ELR (cell line): ENCODE measurements around the gene STK10.
A peak's percentile ranks its signal among the peaks of the same experiment; 100 is the strongest.

ENCODE experiments used
- DNase-seq: peaks from one replicate; pipeline ENCODE4 v3.0.0-alpha.2; 2015; ENCODE audit warnings: low read depth

STK10 gene

GRCh38 chr5:172188893-172189692 is 1.1 kb upstream of the STK10 start:
- DNase-seq = no peak

GRCh38 chr5:172187118-172188032 is 649 bp downstream of the STK10 start:
- DNase-seq = peak; percentile 93

- DNase-seq = no peak
These were observed 1.8 kb downstream of the STK10 start for GRCh38 chr5:172186114-172186695.

DNA sequence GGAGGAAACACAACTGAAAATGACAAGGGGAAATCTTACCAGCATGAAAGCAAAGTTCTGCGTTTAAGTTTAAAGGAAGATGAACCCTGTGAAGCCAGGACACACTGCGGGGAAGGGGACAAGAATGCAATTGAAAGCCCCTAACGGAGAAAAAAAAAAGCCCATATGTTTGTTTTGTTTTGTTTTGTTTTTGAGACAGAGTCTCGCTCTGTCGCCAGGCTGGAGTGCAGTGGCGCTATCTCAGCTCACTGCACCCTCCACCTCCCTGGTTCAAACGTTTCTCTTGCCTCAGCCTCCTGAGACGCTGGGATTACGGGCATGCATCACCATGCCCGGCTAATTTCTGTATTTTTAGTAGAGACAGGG is 2.9 kb downstream of the STK10 start:
- no peak for DNase-seq

DNA sequence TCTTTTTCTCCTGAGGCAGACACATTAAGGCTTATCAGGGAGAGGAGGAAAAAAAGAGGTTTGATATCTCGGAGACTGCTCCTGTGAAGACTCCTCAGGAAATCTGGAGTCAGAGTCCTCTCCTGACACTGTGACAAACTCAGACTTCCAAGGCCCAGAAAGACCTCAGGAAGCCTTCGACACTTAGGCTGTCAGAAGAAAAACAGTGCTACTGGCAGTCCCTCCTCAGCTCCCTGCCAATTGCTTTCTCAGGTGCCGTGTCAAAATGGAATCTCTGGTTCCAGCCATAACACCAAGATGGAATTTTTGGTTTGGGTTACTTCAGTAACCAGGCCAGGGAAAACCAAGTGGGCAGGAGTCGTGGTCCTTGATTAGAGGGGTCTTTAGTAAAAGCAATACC is 4.1 kb downstream of the STK10 start:
- no peak for DNase-seq

- no peak for DNase-seq
These were observed 5.7 kb downstream of the STK10 start for GRCh38 chr5:172182291-172182690.

GRCh38 chr5:172180936-172181335 is 7.1 kb downstream of the STK10 start:
- no peak for DNase-seq

DNA sequence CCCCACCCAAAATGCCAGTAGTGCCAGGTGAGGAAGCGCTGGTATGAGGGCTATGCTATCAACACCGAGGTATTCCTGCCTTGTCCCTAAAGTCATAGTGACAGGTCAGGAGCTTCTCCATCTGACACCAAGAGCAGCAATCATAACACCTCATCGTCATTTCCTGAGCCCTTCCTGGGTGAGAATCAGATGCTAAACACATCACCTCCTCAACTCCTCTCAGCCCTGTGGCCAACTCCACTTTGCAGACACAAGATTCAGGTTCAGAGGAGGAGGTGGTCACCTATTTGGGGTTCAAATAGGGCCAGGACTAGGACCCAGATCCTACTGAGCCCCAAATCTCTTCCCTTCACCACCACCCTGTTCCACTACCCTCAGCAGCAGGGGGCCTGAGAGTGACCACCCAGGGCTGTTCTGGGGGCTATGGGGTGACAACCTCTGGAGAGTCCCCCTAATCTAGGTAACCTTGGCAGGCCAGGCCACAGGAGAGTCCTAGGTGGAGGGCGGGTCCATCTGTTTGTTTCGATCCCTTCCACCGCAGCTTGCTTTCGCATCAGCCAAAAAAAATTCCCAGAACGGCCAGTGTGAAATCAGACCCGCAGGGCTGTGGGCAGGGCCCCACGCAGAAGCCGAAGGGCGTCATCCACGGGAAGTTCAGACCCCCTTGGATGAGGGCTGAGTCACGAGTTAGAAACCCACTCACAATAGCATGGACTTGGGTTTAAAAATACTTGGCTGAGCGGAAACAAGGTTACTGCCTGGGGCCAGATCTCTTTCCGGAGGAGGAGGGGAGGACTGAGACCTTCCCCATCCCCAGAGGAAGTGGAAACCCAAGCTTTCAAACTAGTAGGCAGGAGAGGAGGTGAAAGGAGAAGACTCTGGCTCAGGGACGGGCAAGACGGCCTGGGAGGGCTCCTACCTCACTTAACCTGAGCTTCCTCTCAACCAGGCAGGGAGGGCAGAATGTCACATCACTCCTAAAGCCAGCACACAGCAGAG is 8.7 kb downstream of the STK10 start:
- peak; percentile 53 for DNase-seq

DNA sequence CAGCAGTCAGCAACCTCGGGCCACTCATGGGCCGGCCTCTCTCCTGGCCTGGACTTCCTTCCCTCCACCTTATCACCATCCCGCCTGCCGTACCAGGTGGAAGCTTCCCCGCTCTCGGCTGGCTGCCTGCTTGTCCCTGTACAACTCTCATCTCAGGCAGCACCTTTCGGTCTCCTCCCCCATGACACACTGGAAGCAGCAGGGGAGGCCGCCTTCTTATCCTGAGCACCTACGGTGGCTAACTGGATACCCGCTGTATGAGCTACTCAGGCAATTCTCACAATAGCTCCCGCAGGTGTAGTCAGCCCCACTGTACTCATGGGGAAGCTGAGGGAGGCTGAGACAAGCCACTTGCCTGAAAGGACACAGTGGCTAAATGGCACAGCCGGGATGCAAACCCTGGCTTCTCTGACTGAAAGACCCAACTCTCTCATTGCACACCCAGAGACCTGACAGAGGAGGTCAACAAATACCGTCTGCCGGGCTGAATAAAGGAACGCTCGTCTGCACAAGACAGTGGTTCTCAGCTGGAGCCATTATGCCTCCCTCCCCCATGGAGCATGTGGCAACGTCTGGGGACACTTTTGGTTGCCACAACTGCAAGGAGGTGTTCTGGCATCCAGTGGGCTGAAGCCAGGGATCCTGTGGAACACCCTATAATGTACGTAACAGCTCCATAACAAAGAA is 9.6 kb downstream of the STK10 start:
- no peak for DNase-seq

DNA sequence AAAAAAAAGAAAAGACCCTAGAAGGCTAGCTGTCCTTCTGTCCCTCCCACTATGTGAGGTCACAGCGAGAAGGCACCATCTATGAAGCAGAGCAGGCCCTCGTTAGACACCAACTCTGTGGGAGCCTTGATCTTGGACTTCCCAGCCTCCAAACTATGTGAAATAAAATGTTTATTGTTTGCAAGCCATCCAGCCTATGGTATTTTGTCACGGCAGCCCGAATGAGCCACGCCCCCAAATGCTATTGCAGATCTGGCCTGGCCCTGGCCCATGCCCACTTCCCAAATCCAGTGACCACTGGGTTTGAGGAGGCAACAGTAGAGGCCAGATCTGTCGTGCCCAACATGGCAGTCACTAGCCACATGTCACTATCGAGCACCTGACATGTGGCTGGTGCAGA is 10.8 kb downstream of the STK10 start:
- DNase-seq = no peak

GRCh38 chr5:172175263-172175719 is 12.7 kb downstream of the STK10 start:
- DNase-seq = peak; percentile 31

- peak; percentile 98 for DNase-seq
These were observed 14.4 kb downstream of the STK10 start for GRCh38 chr5:172173564-172174153.

DNA sequence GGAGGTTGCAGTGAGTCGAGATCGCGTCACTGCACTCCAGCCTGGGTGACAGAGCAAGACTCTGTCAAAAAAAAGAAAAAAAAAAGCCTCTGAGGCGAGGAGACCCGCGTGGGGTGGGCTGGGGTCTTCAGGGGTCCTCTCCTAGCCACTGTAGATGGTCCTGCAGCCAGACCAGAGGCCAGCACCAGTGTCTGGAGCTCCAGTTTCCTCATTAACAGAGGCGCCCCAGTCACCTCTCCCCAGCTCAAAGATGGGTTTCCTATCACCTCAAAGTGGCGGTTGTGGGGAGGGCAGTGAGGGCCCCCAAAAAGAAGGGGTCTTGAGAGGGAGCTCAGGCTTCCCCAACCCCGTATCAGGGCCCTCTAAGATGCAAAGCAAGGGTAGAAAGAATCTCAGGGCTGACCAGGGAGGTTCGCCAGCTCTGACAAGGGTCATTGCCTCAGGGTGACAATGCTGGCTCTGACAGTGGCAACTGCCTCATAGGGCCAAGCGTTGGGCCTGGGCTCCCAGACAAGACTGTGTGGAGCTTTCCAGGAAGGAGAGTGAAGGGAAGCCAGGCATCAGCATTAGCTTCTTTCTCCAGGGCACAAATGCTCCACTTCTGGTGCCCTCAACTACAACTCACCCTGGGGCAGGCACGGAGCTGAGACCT is 15.0 kb downstream of the STK10 start:
- DNase-seq = peak; percentile 68

- DNase-seq = no peak
These were observed 16.9 kb downstream of the STK10 start for GRCh38 chr5:172171118-172171517.

- DNase-seq = no peak
These were observed 17.7 kb downstream of the STK10 start for GRCh38 chr5:172170251-172170701.

GRCh38 chr5:172169216-172169615 is 18.8 kb downstream of the STK10 start:
- no peak for DNase-seq

DNA sequence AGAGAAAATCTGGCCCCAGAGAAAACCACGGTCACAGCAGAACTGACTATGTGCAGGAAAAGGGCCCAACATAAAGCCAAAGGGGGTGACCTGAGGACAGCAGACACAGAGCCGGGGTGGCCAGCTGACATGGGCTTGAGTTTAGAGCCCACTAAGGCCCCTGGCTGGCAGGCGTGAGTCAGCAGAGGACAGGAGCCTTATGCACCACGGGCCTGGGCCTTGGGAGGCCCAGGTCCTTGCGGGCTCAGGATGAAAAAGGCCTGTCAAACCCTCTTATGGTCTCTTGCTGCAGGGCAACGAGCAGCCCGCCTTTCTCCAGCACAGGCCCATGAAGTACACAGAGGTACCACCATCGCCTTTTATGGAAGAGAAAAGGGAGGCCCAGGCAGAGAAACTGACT is 19.7 kb downstream of the STK10 start:
- DNase-seq = no peak

GRCh38 chr5:172167895-172168294 is 20.1 kb downstream of the STK10 start:
- DNase-seq = no peak

DNA sequence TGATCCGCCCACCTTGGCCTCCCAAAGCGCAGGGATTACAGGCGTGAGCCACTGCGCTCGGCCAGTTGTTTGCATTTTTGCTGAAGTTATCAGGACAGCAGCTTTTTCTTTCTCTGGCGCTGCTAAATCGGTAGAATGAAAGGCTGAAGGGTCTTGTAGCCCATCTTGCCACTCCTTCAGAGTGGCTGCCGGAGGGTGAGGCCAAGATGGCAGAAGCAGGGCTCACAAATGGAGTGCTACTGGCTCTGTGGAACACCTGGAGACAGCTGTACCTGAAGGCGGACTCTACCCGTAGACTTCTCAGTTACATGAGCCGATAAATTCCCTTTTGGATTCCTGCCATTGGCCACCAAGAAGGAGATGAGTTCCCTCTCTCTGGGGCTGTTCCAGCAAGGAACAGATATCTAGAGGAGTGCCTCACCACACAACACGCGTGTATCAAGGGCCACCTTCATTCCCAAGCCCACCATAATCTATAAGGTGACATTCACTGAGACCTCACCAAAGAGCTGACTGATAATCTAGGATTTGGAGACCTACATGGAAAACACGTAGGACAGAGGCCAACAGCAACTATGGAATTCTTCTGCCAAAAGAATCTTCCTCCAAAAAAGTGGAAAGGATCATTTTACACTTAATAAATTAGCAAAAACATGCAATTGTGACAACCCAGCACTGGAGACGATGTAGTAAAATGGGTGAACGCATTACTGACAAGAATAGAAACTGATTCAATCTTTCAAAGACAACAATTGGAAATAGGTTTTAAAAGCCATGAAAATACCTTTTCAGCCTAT is 21.8 kb downstream of the STK10 start:
- DNase-seq = no peak
